Measurements from ENCODE around the gene SP7. TPM values are rescaled to one million over a fixed set of nuclear protein-coding genes. Genes with fewer than 3 reads are reported as not detected.

SP7 gene
- total and polyA plus RNA-seq, 10 of the 15 experiments (the other 5 are each of a cell fraction or from before 2014, with no cell fraction given): 0.05 to 0.11 TPM; not detected in 8

- TF ChIP-seq, protein P1, sequence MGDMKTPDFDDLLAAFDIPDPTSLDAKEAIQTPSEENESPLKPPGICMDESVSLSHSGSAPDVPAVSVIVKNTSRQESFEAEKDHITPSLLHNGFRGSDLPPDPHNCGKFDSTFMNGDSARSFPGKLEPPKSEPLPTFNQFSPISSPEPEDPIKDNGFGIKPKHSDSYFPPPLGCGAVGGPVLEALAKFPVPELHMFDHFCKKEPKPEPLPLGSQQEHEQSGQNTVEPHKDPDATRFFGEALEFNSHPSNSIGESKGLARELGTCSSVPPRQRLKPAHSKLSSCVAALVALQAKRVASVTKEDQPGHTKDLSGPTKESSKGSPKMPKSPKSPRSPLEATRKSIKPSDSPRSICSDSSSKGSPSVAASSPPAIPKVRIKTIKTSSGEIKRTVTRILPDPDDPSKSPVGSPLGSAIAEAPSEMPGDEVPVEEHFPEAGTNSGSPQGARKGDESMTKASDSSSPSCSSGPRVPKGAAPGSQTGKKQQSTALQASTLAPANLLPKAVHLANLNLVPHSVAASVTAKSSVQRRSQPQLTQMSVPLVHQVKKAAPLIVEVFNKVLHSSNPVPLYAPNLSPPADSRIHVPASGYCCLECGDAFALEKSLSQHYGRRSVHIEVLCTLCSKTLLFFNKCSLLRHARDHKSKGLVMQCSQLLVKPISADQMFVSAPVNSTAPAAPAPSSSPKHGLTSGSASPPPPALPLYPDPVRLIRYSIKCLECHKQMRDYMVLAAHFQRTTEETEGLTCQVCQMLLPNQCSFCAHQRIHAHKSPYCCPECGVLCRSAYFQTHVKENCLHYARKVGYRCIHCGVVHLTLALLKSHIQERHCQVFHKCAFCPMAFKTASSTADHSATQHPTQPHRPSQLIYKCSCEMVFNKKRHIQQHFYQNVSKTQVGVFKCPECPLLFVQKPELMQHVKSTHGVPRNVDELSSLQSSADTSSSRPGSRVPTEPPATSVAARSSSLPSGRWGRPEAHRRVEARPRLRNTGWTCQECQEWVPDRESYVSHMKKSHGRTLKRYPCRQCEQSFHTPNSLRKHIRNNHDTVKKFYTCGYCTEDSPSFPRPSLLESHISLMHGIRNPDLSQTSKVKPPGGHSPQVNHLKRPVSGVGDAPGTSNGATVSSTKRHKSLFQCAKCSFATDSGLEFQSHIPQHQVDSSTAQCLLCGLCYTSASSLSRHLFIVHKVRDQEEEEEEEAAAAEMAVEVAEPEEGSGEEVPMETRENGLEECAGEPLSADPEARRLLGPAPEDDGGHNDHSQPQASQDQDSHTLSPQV (IDR thresholded peaks at IDR 0.05): no peak
- TF ChIP-seq REST (IDR thresholded peaks at IDR 0.05; ENCODE audit: low read depth, low read length) (no peak), KLF5 (IDR thresholded peaks at IDR 0.05; ENCODE audit: partially characterized antibody) (no peak), PAX8 (IDR thresholded peaks at IDR 0.05) (no peak), POU2F2 (IDR thresholded peaks at IDR 0.05; ENCODE audit: borderline replicate concordance, low read depth, low read length) (0 out of 3 replicates have a peak, but pooled peaks have one; percentile 44), SUPT20H (IDR thresholded peaks at IDR 0.05; ENCODE audit: borderline replicate concordance, control insufficient read depth, low read depth, low read length) (no peak), MAX (IDR thresholded peaks at IDR 0.05; ENCODE audit: low read depth, low read length) (peak; percentile 63; the same call in 1 of the 2 replicates), ZNF207 (IDR thresholded peaks at IDR 0.05; ENCODE audit: borderline replicate concordance) (peak; percentile 49; the same call in 1 of the 2 replicates), ZBTB11 (CRISPR knock-in tag; IDR thresholded peaks at IDR 0.05) (no peak), JUNB (IDR thresholded peaks at IDR 0.05) (no peak), MYC (IDR thresholded peaks at IDR 0.05; ENCODE audit: insufficient read depth, insufficient read length, insufficient replicate concordance, low read length, severe bottlenecking) (no peak)
- TF ChIP-seq, protein P2, sequence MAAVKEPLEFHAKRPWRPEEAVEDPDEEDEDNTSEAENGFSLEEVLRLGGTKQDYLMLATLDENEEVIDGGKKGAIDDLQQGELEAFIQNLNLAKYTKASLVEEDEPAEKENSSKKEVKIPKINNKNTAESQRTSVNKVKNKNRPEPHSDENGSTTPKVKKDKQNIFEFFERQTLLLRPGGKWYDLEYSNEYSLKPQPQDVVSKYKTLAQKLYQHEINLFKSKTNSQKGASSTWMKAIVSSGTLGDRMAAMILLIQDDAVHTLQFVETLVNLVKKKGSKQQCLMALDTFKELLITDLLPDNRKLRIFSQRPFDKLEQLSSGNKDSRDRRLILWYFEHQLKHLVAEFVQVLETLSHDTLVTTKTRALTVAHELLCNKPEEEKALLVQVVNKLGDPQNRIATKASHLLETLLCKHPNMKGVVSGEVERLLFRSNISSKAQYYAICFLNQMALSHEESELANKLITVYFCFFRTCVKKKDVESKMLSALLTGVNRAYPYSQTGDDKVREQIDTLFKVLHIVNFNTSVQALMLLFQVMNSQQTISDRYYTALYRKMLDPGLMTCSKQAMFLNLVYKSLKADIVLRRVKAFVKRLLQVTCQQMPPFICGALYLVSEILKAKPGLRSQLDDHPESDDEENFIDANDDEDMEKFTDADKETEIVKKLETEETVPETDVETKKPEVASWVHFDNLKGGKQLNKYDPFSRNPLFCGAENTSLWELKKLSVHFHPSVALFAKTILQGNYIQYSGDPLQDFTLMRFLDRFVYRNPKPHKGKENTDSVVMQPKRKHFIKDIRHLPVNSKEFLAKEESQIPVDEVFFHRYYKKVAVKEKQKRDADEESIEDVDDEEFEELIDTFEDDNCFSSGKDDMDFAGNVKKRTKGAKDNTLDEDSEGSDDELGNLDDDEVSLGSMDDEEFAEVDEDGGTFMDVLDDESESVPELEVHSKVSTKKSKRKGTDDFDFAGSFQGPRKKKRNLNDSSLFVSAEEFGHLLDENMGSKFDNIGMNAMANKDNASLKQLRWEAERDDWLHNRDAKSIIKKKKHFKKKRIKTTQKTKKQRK (IDR thresholded peaks at IDR 0.05; ENCODE audit: low read depth, low read length): no peak
Observed at GRCh38 chr12:53295070-53295890, 40.9 kb downstream of the SP7 start, which contains the start of gene PFDN5 (continued).
